B cell (primary cell): ENCODE measurements around the gene COL21A1. TPM values are rescaled to one million over a fixed set of nuclear protein-coding genes. Genes with fewer than 3 reads are reported as not detected.

Source experiments
- ATAC-seq: fragments of 200-7000 bp; cut with Tn5 transposase; one replicate; pipeline ENCODE4 v1.10.0; 2021; ENCODE audit warnings: low read depth, mild to moderate bottlenecking, moderate number of reproducible peaks, moderate library complexity
- CTCF ChIA-PET: fragments of 350-600 bp; sonication (Branson Sonifier 250); formaldehyde crosslinking; loops from one replicate; lab custom pipeline; 2021; ENCODE audit warnings: antibody characterized with exemption, inconsistent platforms; lab: Charles Lee
- POLR2A ChIA-PET: fragments of 350-600 bp; sonication (Branson Sonifier 250); formaldehyde crosslinking; loops from one replicate; lab custom pipeline; 2021; ENCODE audit warnings: antibody characterized with exemption; lab: Charles Lee
- DNase-seq: peaks from one replicate; pipeline ENCODE4 v3.0.0; 2013
- H2AFZ ChIP-seq: 2 replicates; pipeline ENCODE4 v1.6.1; 2012; ENCODE audit warnings: mild to moderate bottlenecking, low read depth, low read length; ENCODE audit not compliant: insufficient read depth, poor library complexity, severe bottlenecking
- H3K27ac ChIP-seq, 2 donors: 1 replicate in 1 of 2; 2 replicates in 1 of 2; pipeline ENCODE4 v1.5.1; 2012 to 2013; ENCODE audit warnings: low read length in 2 of 2, mild to moderate bottlenecking in 2 of 2, moderate library complexity in 1 of 2
- H3K27me3 ChIP-seq, 4 experiments: fragments of 200-600 bp in 1 of 4; sonication (generic) in 1 of 4; replicated peaks in 1 of 4; 1 replicate in 2 of 4; 2 replicates in 2 of 4; pipeline versions ENCODE4 v1.6.1 to v1.7.0; 2013 to 2016; ENCODE audit warnings: low read length in 3 of 4, mild to moderate bottlenecking in 2 of 4, mixed read lengths in 1 of 4, moderate library complexity in 1 of 4; ENCODE audit not compliant: insufficient read depth in 4 of 4, control insufficient read depth in 3 of 4; ENCODE audit errors: control extremely low read depth in 1 of 4
- H3K36me3 ChIP-seq, 2 experiments: replicated peaks in 1 of 2; 1 replicate in 1 of 2; 2 replicates in 1 of 2; pipeline versions ENCODE4 v1.6.1 to v1.7.1; 2013; ENCODE audit warnings: low read length in 1 of 2; ENCODE audit not compliant: insufficient read depth in 2 of 2, control insufficient read depth in 1 of 2; ENCODE audit errors: control extremely low read depth in 1 of 2, extremely low read depth in 1 of 2
- H3K4me1 ChIP-seq, 2 donors: fragments of 200-600 bp in 1 of 2; sonication (generic) in 1 of 2; 1 replicate in 1 of 2; 2 replicates in 1 of 2; pipeline versions ENCODE4 v1.5.1 to v1.6.1; 2013 to 2017; ENCODE audit warnings: low read length in 2 of 2; ENCODE audit not compliant: control insufficient read depth in 2 of 2, insufficient read depth in 2 of 2
- H3K4me2 ChIP-seq: replicated peaks from 2 replicates; pipeline ENCODE3; 2012; ENCODE audit warnings: mild to moderate bottlenecking, low read depth, low read length; ENCODE audit not compliant: poor library complexity, severe bottlenecking
- H3K4me3 ChIP-seq, 5 experiments: fragments of 200-600 bp in 1 of 5; sonication (generic) in 1 of 5; 1 replicate in 3 of 5; 2 replicates in 2 of 5; pipeline versions ENCODE4 v1.5.1 to v1.7.0; 2011 to 2016; ENCODE audit warnings: low read length in 4 of 5, mild to moderate bottlenecking in 4 of 5, low read depth in 2 of 5, control low read depth in 1 of 5, moderate library complexity in 1 of 5; ENCODE audit not compliant: insufficient read depth in 1 of 5; ENCODE audit errors: control extremely low read depth in 1 of 5, extremely low read depth in 1 of 5
- H3K79me2 ChIP-seq: fragments of 200-600 bp; sonication (generic); one replicate; pipeline ENCODE4 v1.6.0; 2016; ENCODE audit warnings: low read length; ENCODE audit not compliant: control insufficient read depth, insufficient read depth
- H3K9ac ChIP-seq: fragments of 200-600 bp; sonication (generic); 2 replicates; pipeline ENCODE4 v1.6.1; 2017; ENCODE audit warnings: mild to moderate bottlenecking, low read length, moderate library complexity
- H3K9me3 ChIP-seq, 3 donors: one replicate each; pipeline versions ENCODE4 v1.6.1 to v1.7.1; 2013; ENCODE audit warnings: low read length in 2 of 3; ENCODE audit not compliant: control insufficient read depth in 2 of 3, insufficient read depth in 1 of 3; ENCODE audit errors: control extremely low read depth in 1 of 3
- H4K20me1 ChIP-seq: 2 replicates; pipeline ENCODE4 v1.6.0; 2012; ENCODE audit warnings: mild to moderate bottlenecking, low read length; ENCODE audit not compliant: insufficient read depth, control insufficient read depth, poor library complexity, severe bottlenecking
- H3K27ac Mint-ChIP-seq: one replicate; pipeline ENCODE4 v1.8.0; 2021; ENCODE audit warnings: mixed read lengths
- H3K27me3 Mint-ChIP-seq: one replicate; pipeline ENCODE4 v1.8.0; 2021; ENCODE audit warnings: mixed read lengths
- H3K4me1 Mint-ChIP-seq: one replicate; pipeline ENCODE4 v1.8.0; 2021; ENCODE audit warnings: mixed read lengths
- H3K4me3 Mint-ChIP-seq: one replicate; pipeline ENCODE4 v1.8.0; 2021; ENCODE audit warnings: mixed read lengths
- H3K9me3 Mint-ChIP-seq: one replicate; pipeline ENCODE4 v1.8.0; 2022; ENCODE audit warnings: mixed read lengths; ENCODE audit not compliant: insufficient read depth
- EZH2 ChIP-seq: IDR thresholded peaks from 2 replicates; pipeline ENCODE4 v1.6.1; 2012; ENCODE audit warnings: borderline replicate concordance, low read depth, mild to moderate bottlenecking, moderate library complexity, low read length; ENCODE audit not compliant: insufficient read depth, poor library complexity, severe bottlenecking
- WGBS: methylation state at CpG from one replicate; pipeline ENCODE4 v1.1.5; 2013; ENCODE audit warnings: missing lambda C conversion rate; ENCODE audit not compliant: insufficient coverage; 5-methylcytosine and 5-hydroxymethylcytosine counted together
- intact Hi-C: fragments of 100-400 bp; cut with micrococcal nuclease; formaldehyde crosslinking; loops from one replicate; pipeline ENCODE4 v1.10.0; 2022
- polyA plus RNA-seq: library from polyadenylated mRNA; depleted of rRNA; stranded (reverse); fragments of >200 nt; gene quantifications from 2 replicates; pipeline ENCODE4 v1.2.3, GENCODE V29; 2012
- total RNA-seq, 2 donors: library from RNA; stranded (reverse); fragments of 120-200 nt in 1 of 2; gene quantifications; 1 replicate in 1 of 2; 2 replicates in 1 of 2; pipeline versions ENCODE4 v1.2.3 to v1.2.4, GENCODE V29; 2013 to 2022
- TF ChIP-seq, protein P1 (sequence below): fragments of 200-600 bp; IDR thresholded peaks from one replicate; pipeline ENCODE4 v1.8.0; 2022; ENCODE audit warnings: antibody characterized with exemption, mild to moderate bottlenecking

The COL21A1 gene
- total and polyA plus RNA-seq, 2 donors (not counting 1 experiment from before 2014, with no cell fraction given) = not detected

DNA sequence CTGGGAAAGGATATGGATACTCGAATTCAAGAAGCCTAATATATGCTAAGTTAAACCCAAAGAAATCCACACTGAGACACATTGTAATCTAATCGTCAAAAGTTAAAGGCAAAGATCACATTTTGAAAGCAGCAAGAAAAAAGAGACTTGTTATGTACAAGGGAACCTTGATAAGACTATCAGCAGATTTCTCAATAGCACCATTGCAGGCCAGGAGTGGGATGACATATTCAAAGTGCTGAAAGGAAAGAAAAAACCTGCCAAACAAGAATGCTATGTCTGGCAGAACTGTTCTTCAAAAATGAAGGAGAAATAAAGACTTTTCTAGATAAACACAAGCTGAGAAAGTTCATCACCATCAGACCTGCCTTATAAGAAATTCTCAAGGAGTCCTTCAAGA, 75.2 kb downstream of the COL21A1 start:
- no peak overlapping the region for H3K27ac Mint-ChIP-seq
- no peak overlapping the region for H3K4me3 Mint-ChIP-seq
- Histone ChIP-seq H3K9ac (no peak overlapping the region), H3K36me3 (no peaks in the 10 kb centered on the region), H3K9me3 (peaks cover 0 to 11% (median 2%) of the 10 kb centered on the region in 3 donors), H3K27me3 (no peaks in the 10 kb centered on the region), H3K4me3 (no peak overlapping the region), H2AFZ (no peak overlapping the region), H3K79me2 (no peaks in the 10 kb centered on the region), H3K4me1 (no peaks in the 10 kb centered on the region), H3K4me2 (no peak overlapping the region), H3K27ac (no peak overlapping the region), H4K20me1 (no peaks in the 10 kb centered on the region)
- CTCF ChIA-PET = no interaction called here
- no peaks in the 10 kb centered on the region for H3K27me3 Mint-ChIP-seq
- TF ChIP-seq, protein P1, sequence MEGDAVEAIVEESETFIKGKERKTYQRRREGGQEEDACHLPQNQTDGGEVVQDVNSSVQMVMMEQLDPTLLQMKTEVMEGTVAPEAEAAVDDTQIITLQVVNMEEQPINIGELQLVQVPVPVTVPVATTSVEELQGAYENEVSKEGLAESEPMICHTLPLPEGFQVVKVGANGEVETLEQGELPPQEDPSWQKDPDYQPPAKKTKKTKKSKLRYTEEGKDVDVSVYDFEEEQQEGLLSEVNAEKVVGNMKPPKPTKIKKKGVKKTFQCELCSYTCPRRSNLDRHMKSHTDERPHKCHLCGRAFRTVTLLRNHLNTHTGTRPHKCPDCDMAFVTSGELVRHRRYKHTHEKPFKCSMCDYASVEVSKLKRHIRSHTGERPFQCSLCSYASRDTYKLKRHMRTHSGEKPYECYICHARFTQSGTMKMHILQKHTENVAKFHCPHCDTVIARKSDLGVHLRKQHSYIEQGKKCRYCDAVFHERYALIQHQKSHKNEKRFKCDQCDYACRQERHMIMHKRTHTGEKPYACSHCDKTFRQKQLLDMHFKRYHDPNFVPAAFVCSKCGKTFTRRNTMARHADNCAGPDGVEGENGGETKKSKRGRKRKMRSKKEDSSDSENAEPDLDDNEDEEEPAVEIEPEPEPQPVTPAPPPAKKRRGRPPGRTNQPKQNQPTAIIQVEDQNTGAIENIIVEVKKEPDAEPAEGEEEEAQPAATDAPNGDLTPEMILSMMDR = no peak
- no peak for TF ChIP-seq EZH2
- no peaks in the 10 kb centered on the region for H3K4me1 Mint-ChIP-seq
- POLR2A ChIA-PET = no interaction called here
- WGBS = no CpG with 5 or more reads among the region's 2 CpGs
- peaks cover 27% of the 10 kb centered on the region for H3K9me3 Mint-ChIP-seq
- intact Hi-C loops = no loop called here
- ATAC-seq (no peak), DNase-seq (no peak)

DNA sequence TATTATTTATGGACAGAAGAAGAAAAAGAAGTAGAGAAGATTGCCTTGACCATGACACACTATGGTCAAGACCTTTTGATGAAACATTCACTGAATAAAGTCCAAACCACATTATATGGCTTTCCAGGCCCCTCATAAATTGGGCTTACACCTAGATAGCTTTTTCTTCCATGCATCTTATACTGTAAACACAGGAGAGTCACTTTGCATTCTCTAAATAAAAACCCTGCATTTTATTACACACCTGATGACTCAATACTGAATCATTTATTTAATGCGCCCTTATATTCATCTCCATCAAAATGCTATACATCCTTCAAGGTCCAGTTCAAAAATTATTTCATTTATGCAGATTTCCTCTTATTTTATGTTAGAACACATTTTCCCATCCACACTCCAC, 78.0 kb downstream of the COL21A1 start:
- H3K4me1 Mint-ChIP-seq = no peaks in the 10 kb centered on the region
- H3K4me2 ChIP-seq = no peak overlapping the region
- H3K79me2 ChIP-seq = no peaks in the 10 kb centered on the region
- no peaks in the 10 kb centered on the region for H3K27me3 ChIP-seq
- H3K4me3 ChIP-seq = no peak overlapping the region
- H3K9me3 Mint-ChIP-seq = peaks cover 20% of the 10 kb centered on the region
- no peak overlapping the region for H3K9ac ChIP-seq
- intact Hi-C loops = no loop called here
- no peak overlapping the region for H2AFZ ChIP-seq
- no peak overlapping the region for H3K27ac ChIP-seq
- POLR2A ChIA-PET = no interaction called here
- no peaks in the 10 kb centered on the region for H3K36me3 ChIP-seq
- H3K27me3 Mint-ChIP-seq = no peaks in the 10 kb centered on the region
- ATAC-seq (no peak), DNase-seq (no peak)
- H3K9me3 ChIP-seq = peaks cover 0 to 11% (median 2%) of the 10 kb centered on the region in 3 donors
- TF ChIP-seq, protein P1 = no peak
- TF ChIP-seq EZH2 = no peak
- no peaks in the 10 kb centered on the region for H3K4me1 ChIP-seq
- no CpG with 5 or more reads among the region's 1 CpG for WGBS
- H4K20me1 ChIP-seq = no peaks in the 10 kb centered on the region
- H3K4me3 Mint-ChIP-seq = no peak overlapping the region
- CTCF ChIA-PET = no interaction called here
- no peak overlapping the region for H3K27ac Mint-ChIP-seq
